NCI-H1694 treated with DMSO at 0.1 percent for 48 hours (cell line): ENCODE results near the gene FUCA1.

Source experiments
- DNase-seq: peaks from one replicate; lab custom pipeline; 2025; lab: John Stamatoyannopoulos, UW

Gene FUCA1

DNA sequence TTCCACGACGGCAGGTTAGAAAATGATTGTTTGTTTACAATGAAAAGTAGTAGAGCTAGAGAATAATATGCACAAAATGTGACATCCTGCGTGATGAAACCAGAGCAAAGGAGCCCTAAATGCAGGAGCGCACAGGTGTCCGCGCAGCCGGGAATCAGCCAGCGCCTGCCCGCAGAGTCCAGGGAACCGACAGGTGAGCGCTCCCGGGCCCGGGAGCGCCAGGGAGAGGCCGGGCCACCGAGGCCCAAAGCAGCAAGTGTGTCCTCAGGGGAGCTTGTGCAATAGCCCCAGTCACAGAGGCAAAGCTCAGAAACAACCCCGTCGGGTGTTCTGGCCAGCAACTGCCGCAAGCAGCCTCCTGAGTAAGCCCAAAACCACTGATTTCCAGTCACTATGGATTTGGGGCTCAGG is 66.7 kb downstream of the FUCA1 start:
- DNase-seq, result no peak

DNA sequence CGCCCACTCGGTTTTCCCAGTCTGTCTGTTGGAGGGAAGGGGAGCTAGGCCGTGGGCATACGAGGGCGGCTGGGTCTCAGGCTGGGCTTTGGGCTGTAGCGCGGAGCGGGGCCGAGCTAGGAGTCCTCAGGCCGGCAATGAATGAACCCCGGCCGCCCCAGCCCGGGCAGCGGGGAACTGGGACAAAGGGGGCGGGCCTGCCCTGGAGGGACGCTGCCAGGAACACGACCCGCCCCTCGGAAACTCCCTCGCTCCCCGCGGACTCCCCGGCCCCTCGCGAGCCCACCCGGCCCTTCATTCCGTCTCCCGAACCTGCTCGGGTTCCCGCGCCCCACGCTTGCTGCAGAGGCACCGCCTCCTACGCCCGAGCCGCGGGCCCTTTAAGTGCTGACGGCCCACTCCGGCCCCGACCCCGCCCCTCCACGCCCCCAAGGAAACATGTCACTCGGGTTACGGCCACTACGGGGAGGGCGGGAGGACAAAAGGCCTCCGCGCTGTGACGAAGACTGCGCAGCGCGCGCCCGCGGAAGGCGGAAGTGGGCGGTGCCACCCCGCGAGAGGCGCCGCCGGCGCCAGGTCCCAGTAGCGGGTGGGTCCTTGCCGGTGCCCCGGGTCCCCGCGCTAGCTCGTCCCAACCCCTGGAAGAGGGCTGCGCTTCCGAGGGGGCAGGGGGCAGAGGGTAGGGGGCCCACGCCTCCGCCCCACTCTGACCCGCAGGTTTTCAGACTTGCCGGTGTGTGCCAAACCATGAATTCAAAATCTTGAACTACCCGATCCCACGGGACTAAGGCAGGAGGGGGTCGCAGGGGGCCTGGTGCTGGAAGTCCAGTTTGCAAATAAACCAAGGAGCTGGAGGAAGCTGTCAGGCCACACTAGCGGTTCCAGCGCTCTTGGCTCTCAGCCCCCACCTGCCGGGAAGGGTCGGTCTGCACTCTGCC is 67.4 kb downstream of the FUCA1 start, which contains the start of gene GALE:
Gene GALE (minus strand): TSS at position 355 of the 938 bp plus-strand sequence. CDS start 1,747 bp downstream, outside the sequence.
- DNase-seq, result peak; percentile 76

DNA sequence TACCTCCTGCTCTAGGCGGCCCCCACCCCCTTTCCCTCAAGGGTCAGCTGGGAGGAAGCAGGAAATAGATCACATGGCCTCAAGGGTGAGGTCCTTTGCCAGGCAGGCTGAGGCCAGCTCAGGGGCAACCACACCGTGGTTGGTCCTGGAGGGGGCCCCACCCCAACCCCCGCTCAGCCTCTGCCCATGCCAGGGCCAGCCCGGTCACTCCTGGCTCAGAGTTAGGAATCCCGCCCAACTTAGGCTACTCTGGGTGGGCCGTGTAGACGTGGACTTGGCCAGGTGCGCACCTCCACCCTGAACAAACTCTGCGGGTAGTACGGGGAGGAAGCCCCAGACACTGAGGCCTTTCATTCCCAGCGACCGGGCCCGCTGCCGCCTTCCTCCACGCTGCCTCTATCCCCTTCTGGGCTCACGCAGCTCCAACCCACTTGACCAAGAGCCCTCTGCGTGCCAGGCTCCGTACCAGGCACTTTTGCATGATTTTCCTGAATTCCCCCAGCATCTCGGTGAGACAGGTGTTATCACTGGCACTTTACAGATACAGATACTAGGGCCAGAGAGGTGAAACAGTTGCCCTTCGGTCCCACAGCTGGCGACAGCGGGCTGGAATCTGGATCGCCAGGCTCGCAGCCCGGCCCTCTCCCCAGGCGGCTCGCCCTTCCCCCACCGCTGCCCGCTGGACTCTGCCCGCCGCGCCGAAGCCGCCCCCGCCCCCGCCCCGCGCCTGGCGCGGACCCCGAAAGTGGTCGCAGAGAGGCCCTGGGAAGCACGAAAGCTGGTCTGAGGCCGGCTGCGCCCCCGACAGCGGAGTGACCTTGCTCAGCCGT is 68.3 kb downstream of the FUCA1 start:
- DNase-seq, result no peak

DNA sequence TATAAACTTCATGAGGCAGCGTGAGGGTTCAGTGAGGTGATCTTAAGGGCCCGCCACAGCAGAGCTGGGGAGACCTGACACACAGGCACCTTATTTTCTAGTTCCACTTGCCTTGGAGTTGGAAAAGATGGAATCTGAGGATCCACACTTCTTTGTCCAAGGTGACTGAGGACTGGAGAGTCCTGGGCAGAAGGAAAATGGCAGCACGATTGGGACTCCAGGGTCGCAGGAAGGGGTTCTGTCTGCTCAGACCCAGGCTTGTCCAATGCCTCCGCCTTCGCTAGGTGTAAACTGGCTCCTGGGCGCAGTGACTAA is 68.9 kb downstream of the FUCA1 start:
- DNase-seq, result no peak

DNA sequence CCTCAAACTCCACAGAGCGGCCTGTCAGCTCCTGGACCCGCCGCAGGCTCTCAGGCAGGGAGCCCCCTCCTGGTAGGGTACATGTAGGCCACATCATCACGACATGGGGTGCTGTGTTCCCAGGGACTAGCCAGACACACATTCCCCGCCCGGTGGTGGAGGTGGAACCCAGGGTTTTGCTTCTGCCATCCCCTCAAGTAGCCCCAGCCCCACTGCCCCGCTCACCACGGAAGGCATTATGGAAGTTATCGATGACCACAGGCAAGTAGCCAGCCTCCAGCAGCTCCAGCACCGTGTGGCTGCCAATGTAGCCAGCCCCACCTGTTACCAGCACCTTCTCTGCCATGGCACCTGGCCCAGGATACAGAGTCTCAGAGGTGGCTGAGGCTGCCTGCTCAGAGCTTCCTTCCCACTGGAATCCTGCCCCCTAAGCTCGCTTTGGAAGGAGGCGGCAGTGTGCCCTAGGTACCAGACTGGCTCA is 69.4 kb downstream of the FUCA1 start:
- DNase-seq, result no peak

DNA sequence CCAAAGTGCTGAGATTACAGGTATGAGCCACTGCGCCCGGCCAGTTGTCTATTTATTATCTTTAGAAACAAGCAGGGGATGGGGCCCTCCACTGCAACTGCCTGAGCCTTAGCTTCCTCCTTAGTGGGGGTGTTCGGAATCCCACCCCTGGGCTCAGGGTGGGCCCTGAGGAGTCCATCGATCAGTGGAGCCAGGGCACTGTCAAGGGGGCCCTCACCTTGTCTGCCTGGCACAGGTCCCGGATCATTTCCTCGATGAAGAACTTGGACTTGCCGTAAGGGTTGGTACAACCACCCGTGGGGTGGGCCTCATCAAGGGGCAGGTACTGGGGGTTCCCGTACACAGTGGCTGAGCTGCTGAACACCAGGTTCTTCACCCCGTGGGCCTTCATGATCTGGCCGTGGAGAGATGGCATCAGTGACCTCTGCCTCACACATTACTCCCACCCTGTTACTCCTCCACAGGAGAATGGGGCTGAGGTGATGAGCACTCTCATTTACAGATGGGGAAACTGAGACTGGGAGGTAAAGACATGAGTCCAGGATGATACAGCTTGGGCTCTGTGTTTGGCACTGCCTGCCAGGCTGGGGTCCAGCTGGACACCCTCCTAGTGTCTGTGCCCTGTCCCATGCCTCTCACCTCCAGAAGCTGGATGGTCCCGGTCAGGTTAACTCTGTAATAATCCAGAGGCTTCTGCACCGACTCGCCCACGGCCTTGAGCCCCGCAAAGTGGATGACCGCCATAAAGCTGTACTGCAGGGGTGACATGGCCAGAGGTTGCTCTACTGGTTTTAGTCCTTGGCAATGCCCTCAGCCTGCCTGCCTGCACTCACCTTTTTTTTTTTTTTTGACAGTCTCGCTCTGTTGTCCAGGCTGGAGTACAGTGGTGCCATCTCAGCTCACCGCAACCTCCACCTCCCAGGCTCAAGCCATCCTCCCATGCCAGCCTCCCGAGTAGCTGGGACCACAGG is 70.3 kb downstream of the FUCA1 start:
- DNase-seq, result no peak

DNA sequence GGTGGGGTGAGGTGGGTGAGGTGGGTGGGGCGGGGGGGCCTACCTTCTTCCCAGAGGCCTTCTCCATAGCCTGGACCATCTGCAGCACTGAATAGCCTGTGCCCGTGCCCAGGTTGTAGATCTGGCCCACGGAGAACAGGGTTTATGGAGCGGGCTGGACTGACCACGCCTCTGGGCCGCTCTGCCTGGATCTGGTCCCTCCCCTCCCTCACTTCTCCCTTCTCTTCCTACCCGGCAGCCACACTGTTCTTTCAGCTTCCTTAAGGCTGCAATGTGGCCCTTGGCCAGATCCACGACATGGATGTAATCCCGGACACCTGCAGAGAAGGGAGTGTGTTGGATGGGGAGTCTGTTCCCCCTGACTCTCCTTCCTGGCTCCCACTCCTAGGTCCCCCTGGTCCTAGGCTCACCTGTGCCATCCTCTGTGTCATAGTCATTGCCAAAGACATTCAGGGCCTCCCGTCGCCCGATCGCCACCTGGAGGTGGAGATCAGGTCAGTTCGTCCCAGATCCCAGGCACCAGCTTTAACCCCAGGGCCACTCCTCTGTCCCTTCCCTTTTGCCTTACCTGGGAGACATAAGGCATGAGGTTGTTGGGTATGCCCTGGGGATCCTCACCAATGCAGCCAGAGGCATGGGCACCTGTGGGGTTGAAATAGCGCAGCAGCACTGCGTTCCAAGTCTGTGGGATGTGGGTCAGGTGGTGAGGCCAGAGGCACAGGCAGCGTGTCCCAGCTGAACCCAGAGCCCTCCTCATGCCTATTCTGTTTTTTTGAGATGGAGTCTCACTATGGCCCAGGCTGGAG is 71.4 kb downstream of the FUCA1 start:
- DNase-seq, result no peak

DNA sequence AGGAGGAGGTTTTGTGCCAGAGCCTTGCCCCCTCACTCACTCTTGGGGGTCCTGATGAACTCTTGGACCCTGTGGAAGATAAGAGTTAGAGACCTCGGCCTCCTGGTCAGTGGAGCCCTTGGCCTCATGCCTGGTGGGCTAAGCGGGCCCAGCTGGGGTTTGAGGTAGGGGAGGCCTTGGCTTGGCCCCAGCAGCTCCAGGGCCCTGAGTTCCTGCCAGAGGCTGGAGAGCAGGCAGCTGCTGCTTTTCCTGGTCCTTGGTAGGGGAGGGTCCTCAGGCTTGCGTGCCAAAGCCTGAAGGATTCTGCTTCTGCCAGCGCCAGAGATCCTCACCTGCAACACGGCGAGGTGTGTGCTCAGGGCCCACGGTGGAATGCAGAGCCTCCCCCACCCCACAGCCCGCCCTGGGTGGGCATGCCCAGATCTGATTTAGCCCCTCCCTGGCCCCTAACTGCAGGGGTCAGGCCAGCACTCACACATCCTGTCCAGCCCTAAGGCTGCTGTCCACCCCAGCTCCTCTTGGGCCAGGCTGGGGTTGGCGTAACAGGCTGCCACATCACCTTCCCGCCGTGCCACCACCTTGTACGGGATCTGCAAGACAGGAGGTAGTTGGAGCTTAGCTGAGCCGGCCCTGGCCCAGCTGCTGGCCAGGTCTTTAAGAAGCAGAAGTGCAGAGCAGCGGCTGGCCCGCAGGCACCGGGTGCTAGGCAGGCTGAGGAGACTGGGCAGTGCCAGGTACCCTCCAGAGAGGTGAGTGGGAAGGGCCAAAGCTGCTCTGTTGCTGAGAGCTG is 72.2 kb downstream of the FUCA1 start:
- no peak for DNase-seq
